IMR-90 (cell line): ENCODE data around the gene WDTC1. TPM values are rescaled to one million over a fixed set of nuclear protein-coding genes. Genes with fewer than 3 reads are reported as not detected.

Experiments
- ATAC-seq: fragments of 200-7000 bp; cut with Tn5 transposase; 2 replicates; pipeline ENCODE4 v1.9.1; 2020; ENCODE audit warnings: low read depth, mild to moderate bottlenecking, moderate library complexity
- BruUV-seq: library from RNA; stranded (reverse); fragments of 400-500 nt; replicated peaks from 2 replicates; lab custom pipeline; 2021; lab: Mats Ljungman, UMichigan
- CTCF ChIA-PET: fragments of 300-600 bp; formaldehyde crosslinking; extraction: SDS; loops from one replicate; lab custom pipeline; 2021; ENCODE audit warnings: antibody characterized with exemption; lab: Yijun Ruan, JAX
- POLR2A ChIA-PET: fragments of 300-600 bp; sonication (Branson Sonifier 250); formaldehyde crosslinking; loops from one replicate; lab custom pipeline; 2022; ENCODE audit warnings: antibody characterized with exemption; ENCODE audit not compliant: unreplicated experiment; lab: Charles Lee
- DNase-seq: peaks from one replicate; pipeline ENCODE4 v3.0.0; 2013
- H2AFZ ChIP-seq: replicated peaks from 2 replicates; pipeline ENCODE3; 2013; ENCODE audit warnings: low read length, mild to moderate bottlenecking; ENCODE audit not compliant: poor library complexity
- H2AK5ac ChIP-seq: 2 replicates; pipeline ENCODE4 v1.6.1; 2013; ENCODE audit warnings: low read depth, low read length, inconsistent platforms
- H2AK9ac ChIP-seq: replicated peaks from 2 replicates; pipeline ENCODE3; 2013; ENCODE audit warnings: mild to moderate bottlenecking, low read depth, low read length, moderate library complexity; ENCODE audit not compliant: poor library complexity
- H2BK120ac ChIP-seq: 2 replicates; pipeline ENCODE4 v1.6.1; 2013; ENCODE audit warnings: low read depth, low read length, inconsistent platforms
- H2BK15ac ChIP-seq: 3 replicates; pipeline ENCODE4 v1.6.1; 2013; ENCODE audit warnings: low read depth, low read length, inconsistent platforms
- H2BK20ac ChIP-seq: 2 replicates; pipeline ENCODE4 v1.6.1; 2013; ENCODE audit warnings: low read depth, mild to moderate bottlenecking, inconsistent platforms, low read length, moderate library complexity
- H2BK5ac ChIP-seq: 2 replicates; pipeline ENCODE4 v1.6.1; 2013; ENCODE audit warnings: mild to moderate bottlenecking, low read depth, low read length, inconsistent platforms; ENCODE audit not compliant: poor library complexity, severe bottlenecking
- H3K14ac ChIP-seq: replicated peaks from 2 replicates; pipeline ENCODE4 v1.6.1; 2013; ENCODE audit warnings: low read depth, low read length, inconsistent platforms
- H3K18ac ChIP-seq: 2 replicates; pipeline ENCODE4 v1.6.1; 2013; ENCODE audit warnings: low read depth, low read length, control low read depth
- H3K23ac ChIP-seq: 2 replicates; pipeline ENCODE4 v1.6.1; 2013; ENCODE audit warnings: low read depth, low read length, inconsistent platforms
- H3K27ac ChIP-seq: 2 replicates; pipeline ENCODE4 v1.5.1; 2013; ENCODE audit warnings: mild to moderate bottlenecking, control low read depth, low read length; ENCODE audit not compliant: insufficient read depth
- H3K27me3 ChIP-seq: 2 replicates; pipeline ENCODE4 v1.6.1; 2013; ENCODE audit warnings: low read length; ENCODE audit not compliant: control insufficient read depth, insufficient read depth
- H3K36me3 ChIP-seq: 2 replicates; pipeline ENCODE4 v1.6.1; 2013; ENCODE audit warnings: low read length, mixed read lengths; ENCODE audit not compliant: control insufficient read depth, insufficient read depth
- H3K4ac ChIP-seq: 2 replicates; pipeline ENCODE4 v1.6.1; 2013; ENCODE audit warnings: low read depth, low read length, inconsistent platforms
- H3K4me1 ChIP-seq: 2 replicates; pipeline ENCODE4 v1.6.1; 2013; ENCODE audit warnings: low read length, mixed read lengths; ENCODE audit not compliant: control insufficient read depth, insufficient read depth
- H3K4me2 ChIP-seq: 2 replicates; pipeline ENCODE4 v1.6.1; 2013; ENCODE audit warnings: low read depth, mild to moderate bottlenecking, control low read depth, low read length, moderate library complexity
- H3K4me3 ChIP-seq: 2 replicates; pipeline ENCODE4 v1.5.1; 2013; ENCODE audit warnings: low read depth, mild to moderate bottlenecking, control low read depth, low read length, moderate library complexity; ENCODE audit not compliant: insufficient read depth
- H3K56ac ChIP-seq: 2 replicates; pipeline ENCODE4 v1.6.1; 2013; ENCODE audit warnings: low read length, inconsistent platforms; ENCODE audit not compliant: insufficient read depth; ENCODE audit errors: extremely low read depth
- H3K79me1 ChIP-seq, 2 experiments: 2 replicates each; pipeline ENCODE4 v1.6.1; 2013; ENCODE audit warnings: low read length in 2 of 2, inconsistent platforms in 1 of 2, low read depth in 1 of 2
- H3K9ac ChIP-seq: 2 replicates; pipeline ENCODE4 v1.6.1; 2013; ENCODE audit warnings: low read depth, low read length, control low read depth
- H3K9me1 ChIP-seq: 2 replicates; pipeline ENCODE4 v1.6.1; 2013; ENCODE audit warnings: low read length, inconsistent platforms; ENCODE audit not compliant: insufficient read depth
- H3K9me3 ChIP-seq: 2 replicates; pipeline ENCODE4 v1.6.1; 2013; ENCODE audit warnings: low read length; ENCODE audit not compliant: control insufficient read depth, insufficient read depth
- H4K20me1 ChIP-seq: 2 replicates; pipeline ENCODE4 v1.6.1; 2013; ENCODE audit warnings: low read length, inconsistent platforms; ENCODE audit not compliant: insufficient read depth
- H4K5ac ChIP-seq: 2 replicates; pipeline ENCODE4 v1.6.1; 2013; ENCODE audit warnings: mild to moderate bottlenecking, low read depth, low read length, control low read depth
- H4K8ac ChIP-seq, 2 experiments: 2 replicates each; pipeline ENCODE4 v1.6.1; 2013; ENCODE audit warnings: low read depth in 2 of 2, low read length in 2 of 2, control low read depth in 1 of 2, inconsistent platforms in 1 of 2
- H4K91ac ChIP-seq: 2 replicates; pipeline ENCODE4 v1.6.1; 2013; ENCODE audit warnings: low read depth, low read length, inconsistent platforms; ENCODE audit not compliant: insufficient read depth
- BHLHE40 ChIP-seq: fragments of 150-350 bp; IDR thresholded peaks from 2 replicates; pipeline ENCODE4 v1.6.1; 2016; ENCODE audit warnings: mild to moderate bottlenecking, low read depth, low read length
- CEBPB ChIP-seq: IDR thresholded peaks from 2 replicates; pipeline ENCODE4 v1.6.1; 2012; ENCODE audit warnings: low read depth, low read length, improper control_type of control experiment
- CHD1 ChIP-seq: IDR thresholded peaks from 2 replicates; pipeline ENCODE4 v1.6.1; 2012; ENCODE audit warnings: low read depth, low read length, improper control_type of control experiment
- CTCF ChIP-seq: conservative IDR thresholded peaks from 2 replicates; pipeline ENCODE4 v1.5.1; 2012; ENCODE audit warnings: mild to moderate bottlenecking, low read depth, low read length, improper control_type of control experiment
- ELK1 ChIP-seq: fragments of 150-350 bp; IDR thresholded peaks from 2 replicates; pipeline ENCODE4 v1.6.1; 2016; ENCODE audit warnings: low read depth, mild to moderate bottlenecking, low read length, moderate library complexity, borderline replicate concordance
- FOS ChIP-seq: fragments of 150-350 bp; IDR thresholded peaks from 2 replicates; pipeline ENCODE4 v1.6.1; 2016; ENCODE audit warnings: low read depth, low read length
- MAFK ChIP-seq: IDR thresholded peaks from 2 replicates; pipeline ENCODE4 v1.6.1; 2012; ENCODE audit warnings: low read depth, low read length, improper control_type of control experiment
- MAZ ChIP-seq: IDR thresholded peaks from 2 replicates; pipeline ENCODE4 v1.6.1; 2012; ENCODE audit warnings: low read depth, mild to moderate bottlenecking, low read length, improper control_type of control experiment, moderate library complexity, borderline replicate concordance
- MXI1 ChIP-seq: IDR thresholded peaks from 2 replicates; pipeline ENCODE4 v1.6.1; 2012; ENCODE audit warnings: low read depth, mild to moderate bottlenecking, low read length, moderate library complexity, borderline replicate concordance
- NFE2L2 ChIP-seq: fragments of 150-350 bp; IDR thresholded peaks from 2 replicates; pipeline ENCODE4 v1.6.1; 2016; ENCODE audit warnings: low read depth, mild to moderate bottlenecking, low read length
- POLR2A ChIP-seq: IDR thresholded peaks from 2 replicates; pipeline ENCODE4 v1.6.1; 2012; ENCODE audit warnings: mild to moderate bottlenecking, low read depth, low read length
- RAD21 ChIP-seq: IDR thresholded peaks from 2 replicates; pipeline ENCODE4 v1.6.1; 2012; ENCODE audit warnings: low read length, improper control_type of control experiment
- RFX5 ChIP-seq: IDR thresholded peaks from 2 replicates; pipeline ENCODE4 v1.8.0; 2012; ENCODE audit warnings: low read depth, mild to moderate bottlenecking, low read length, moderate library complexity
- SMC3 ChIP-seq: fragments of 150-350 bp; IDR thresholded peaks from 2 replicates; pipeline ENCODE4 v1.6.1; 2016; ENCODE audit warnings: low read depth, mild to moderate bottlenecking, antibody characterized with exemption, low read length, moderate library complexity
- dilution Hi-C: fragments of 300-500 bp; cut with HindIII; formaldehyde crosslinking; loops from one replicate; pipeline ENCODE4 v1.14.3; 2018; ENCODE audit warnings: low sequenced_read_pairs; ENCODE audit not compliant: unreplicated experiment
- in situ Hi-C: fragments of 300-500 bp; cut with MboI; formaldehyde crosslinking; loops from 3 replicates; pipeline ENCODE4 v1.14.3; 2019; ENCODE audit warnings: low sequenced_read_pairs, inconsistent platforms, mixed read lengths
- intact Hi-C: fragments of 100-400 bp; cut with micrococcal nuclease; formaldehyde crosslinking; loops from 2 replicates; pipeline ENCODE4 v1.10.0; 2022
- polyA plus RNA-seq, 3 experiments: library from polyadenylated mRNA; depleted of rRNA; stranded (reverse); fragments of >200 nt; gene quantifications; 2 replicates each; pipeline ENCODE4 v1.2.3, GENCODE V29; 2012; ENCODE audit warnings: low replicate concordance in 1 of 3
- total RNA-seq: library from RNA; depleted of rRNA; stranded (reverse); fragments of >200 nt; gene quantifications from 2 replicates; pipeline ENCODE4 v1.2.3, GENCODE V29; 2012

Gene WDTC1
- total and polyA plus RNA-seq, 2 of the 4 experiments (the other 2 are of a cell fraction) = 9.9 to 15.2 TPM

- no peak for TF ChIP-seq POLR2A
- TF ChIP-seq CHD1 = no peak
- no peak for TF ChIP-seq MAZ
- TF ChIP-seq RAD21 = no peak
- TF ChIP-seq BHLHE40 = no peak
- no peak for TF ChIP-seq MXI1
- TF ChIP-seq CEBPB = no peak
- TF ChIP-seq FOS = no peak
- TF ChIP-seq SMC3 = no peak
- TF ChIP-seq RFX5 = no peak
- TF ChIP-seq NFE2L2 = no peak
- TF ChIP-seq CTCF = no peak
- TF ChIP-seq ELK1 = no peak
- no peak for TF ChIP-seq MAFK
- Histone ChIP-seq H2BK15ac (no peak overlapping the region), H3K56ac (no peak overlapping the region), H2AK5ac (no peak overlapping the region), H3K18ac (no peak overlapping the region), H3K23ac (no peak overlapping the region), H2BK120ac (no peak overlapping the region), H4K20me1 (no peaks in the 10 kb centered on the region), H3K9me3 (no peaks in the 10 kb centered on the region), H3K4ac (no peak overlapping the region), H3K27me3 (no peaks in the 10 kb centered on the region), H3K27ac (no peak overlapping the region), H2BK20ac (no peak overlapping the region), H3K9me1 (0 out of 2 replicates have a peak, but pooled peaks cover 2% of the 10 kb centered on the region), H2AFZ (no peak overlapping the region), H3K9ac (no peak overlapping the region), H2BK5ac (no peak overlapping the region), H3K79me1 (peaks cover 12 to 14% of the 10 kb centered on the region in 2 experiments), H3K14ac (no peak overlapping the region), H4K5ac (no peak overlapping the region), H4K91ac (no peak overlapping the region), H3K4me3 (no peak overlapping the region), H3K4me2 (no peak overlapping the region), H3K36me3 (no peaks in the 10 kb centered on the region), H2AK9ac (no peak overlapping the region), H3K4me1 (no peaks in the 10 kb centered on the region), H4K8ac (no peak overlapping the region)
- ATAC-seq (no peak), DNase-seq (no peak)
- CTCF ChIA-PET = no interaction called here
- BruUV-seq = no TSS peak
- in situ Hi-C loops (no loop called here), intact Hi-C loops (no loop called here), dilution Hi-C loops (no loop called here)
- POLR2A ChIA-PET = no interaction called here
These were observed 20.7 kb downstream of the WDTC1 start for GRCh38 chr1:27255136-27255535.
